Measurements from ENCODE around the gene IPO9. TPM values are rescaled to one million over a fixed set of nuclear protein-coding genes. Genes with fewer than 3 reads are reported as not detected.

IPO9 gene
- total RNA-seq, 2 experiments from 2014 or later: 64.6 to 67.5 TPM

DNA sequence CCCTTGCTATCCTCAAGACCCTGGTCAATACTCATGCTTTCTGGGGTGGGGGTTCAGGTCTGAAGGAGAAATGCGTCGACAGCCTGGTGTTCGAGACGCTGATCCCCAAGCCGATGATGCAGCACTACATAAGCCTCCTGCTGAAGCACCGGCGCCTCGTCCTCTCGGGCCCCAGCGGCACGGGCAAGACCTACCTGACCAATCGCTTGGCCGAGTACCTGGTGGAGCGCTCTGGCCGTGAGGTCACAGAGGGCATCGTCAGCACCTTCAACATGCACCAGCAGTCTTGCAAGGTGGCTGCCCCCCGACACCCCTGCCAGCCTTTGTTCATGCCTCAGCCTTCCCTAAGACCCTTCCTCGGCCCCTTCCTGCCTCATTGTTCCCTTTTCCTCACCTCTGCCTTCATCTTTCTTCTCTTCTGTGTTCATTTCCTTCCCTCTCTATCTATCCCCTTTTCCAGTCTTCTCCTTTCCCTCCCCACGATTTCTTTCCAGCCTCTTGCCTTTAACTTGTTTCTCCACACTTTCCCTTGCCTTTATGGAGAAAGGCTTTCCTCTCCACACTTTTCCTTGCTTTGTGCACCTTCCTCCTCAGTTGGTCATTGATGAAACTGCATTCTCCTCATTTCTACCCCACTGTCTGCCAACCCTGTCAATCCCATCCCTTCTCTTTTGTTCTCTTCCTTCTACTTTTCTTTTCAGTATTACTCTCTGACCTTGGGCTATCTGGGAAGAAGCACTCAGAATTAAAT, 18.3 kb upstream of the IPO9 start:
- CTCF ChIA-PET: interaction anchor here (1.4 kb wide), 1 partner anchor 19 kb away, joined by 3 read pairs; the partner anchor contains the start of gene IPO9
- POLR2A ChIA-PET: no interaction called here
- intact Hi-C loops (cut with micrococcal nuclease): no loop called here
- Mint-ChIP-seq H3K27me3 (no peaks in the 10 kb centered on the region), H3K9me3 (no peaks in the 10 kb centered on the region), H3K4me1 (ENCODE audit: low read depth) (no peaks in the 10 kb centered on the region), H3K4me3 (no peak overlapping the region), H3K36me3 (ENCODE audit: low read depth) (peaks cover 2% of the 10 kb centered on the region), H3K27ac (no peak overlapping the region)
- DNase-seq (no peak), ATAC-seq (no peak)
- TF ChIP-seq, protein P1, sequence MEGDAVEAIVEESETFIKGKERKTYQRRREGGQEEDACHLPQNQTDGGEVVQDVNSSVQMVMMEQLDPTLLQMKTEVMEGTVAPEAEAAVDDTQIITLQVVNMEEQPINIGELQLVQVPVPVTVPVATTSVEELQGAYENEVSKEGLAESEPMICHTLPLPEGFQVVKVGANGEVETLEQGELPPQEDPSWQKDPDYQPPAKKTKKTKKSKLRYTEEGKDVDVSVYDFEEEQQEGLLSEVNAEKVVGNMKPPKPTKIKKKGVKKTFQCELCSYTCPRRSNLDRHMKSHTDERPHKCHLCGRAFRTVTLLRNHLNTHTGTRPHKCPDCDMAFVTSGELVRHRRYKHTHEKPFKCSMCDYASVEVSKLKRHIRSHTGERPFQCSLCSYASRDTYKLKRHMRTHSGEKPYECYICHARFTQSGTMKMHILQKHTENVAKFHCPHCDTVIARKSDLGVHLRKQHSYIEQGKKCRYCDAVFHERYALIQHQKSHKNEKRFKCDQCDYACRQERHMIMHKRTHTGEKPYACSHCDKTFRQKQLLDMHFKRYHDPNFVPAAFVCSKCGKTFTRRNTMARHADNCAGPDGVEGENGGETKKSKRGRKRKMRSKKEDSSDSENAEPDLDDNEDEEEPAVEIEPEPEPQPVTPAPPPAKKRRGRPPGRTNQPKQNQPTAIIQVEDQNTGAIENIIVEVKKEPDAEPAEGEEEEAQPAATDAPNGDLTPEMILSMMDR (IDR thresholded peaks at IDR 0.05): no peak

DNA sequence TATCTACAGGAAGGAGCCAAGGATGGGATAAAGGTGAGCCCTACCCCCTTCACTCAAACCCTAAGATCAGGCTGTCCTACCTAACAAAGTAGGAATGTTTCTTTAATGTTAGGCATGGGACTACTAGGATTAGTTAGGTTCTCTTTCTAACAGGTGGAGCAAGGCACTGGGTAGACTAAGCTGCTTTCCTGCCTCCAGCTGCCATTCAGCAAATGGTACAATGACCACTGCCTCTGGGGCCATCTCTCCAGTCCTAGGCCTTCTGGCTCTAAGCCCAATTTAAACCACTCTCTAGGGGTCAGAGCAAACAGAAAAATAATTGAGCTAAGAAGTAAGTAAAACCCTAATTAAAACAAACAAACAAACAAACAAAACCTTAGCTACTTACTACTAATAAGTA, 15.7 kb upstream of the IPO9 start:
- H3K36me3 Mint-ChIP-seq (ENCODE audit: low read depth): peaks cover 2% of the 10 kb centered on the region
- no peaks in the 10 kb centered on the region for H3K27me3 Mint-ChIP-seq
- no peaks in the 10 kb centered on the region for H3K9me3 Mint-ChIP-seq
- no peak overlapping the region for H3K27ac Mint-ChIP-seq
- no peak overlapping the region for H3K4me3 Mint-ChIP-seq
- POLR2A ChIA-PET: no interaction called here
- ATAC-seq (no peak), DNase-seq (no peak)
- intact Hi-C loops (cut with micrococcal nuclease): no loop called here
- CTCF ChIA-PET: interaction anchor here (1.0 to 2.3 kb wide), 4 partner anchors 20 to 253 kb away, joined by 3 to 8 read pairs (median 5); no protein-coding TSS in a partner anchor
- TF ChIP-seq, protein P1 (IDR thresholded peaks at IDR 0.05): no peak
- no peaks in the 10 kb centered on the region for H3K4me1 Mint-ChIP-seq (ENCODE audit: low read depth)

DNA sequence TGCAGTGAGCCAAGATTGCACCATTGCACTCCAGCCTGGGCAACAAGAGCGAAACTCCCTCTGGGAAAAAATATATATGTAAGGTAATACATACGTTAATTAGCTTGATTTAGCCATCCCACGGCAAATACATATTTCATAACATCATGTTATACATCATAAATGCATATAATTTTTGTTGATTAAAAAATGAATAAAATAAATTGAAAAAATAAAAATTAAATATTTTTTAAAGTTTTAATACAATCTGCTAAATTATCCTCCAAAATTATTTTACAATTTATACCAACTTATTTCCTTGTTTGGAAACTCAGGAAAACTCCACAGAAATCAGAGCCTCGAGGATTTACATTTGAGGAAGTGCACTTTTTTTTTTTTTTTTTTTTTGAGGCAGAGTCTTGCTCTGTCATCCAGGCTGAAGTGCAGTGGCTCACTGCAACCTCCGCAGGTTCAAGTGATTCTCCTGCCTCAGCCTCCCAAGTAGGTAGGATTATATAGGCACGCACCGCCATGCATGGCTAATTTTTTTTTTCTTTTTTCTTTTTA, 12.6 kb upstream of the IPO9 start:
- POLR2A ChIA-PET: no interaction called here
- no peak overlapping the region for H3K4me3 Mint-ChIP-seq
- TF ChIP-seq, protein P1 (IDR thresholded peaks at IDR 0.05): no peak
- H3K4me1 Mint-ChIP-seq (ENCODE audit: low read depth): no peaks in the 10 kb centered on the region
- DNase-seq: no peak
- ATAC-seq: no peak
- no peaks in the 10 kb centered on the region for H3K27me3 Mint-ChIP-seq
- CTCF ChIA-PET: interaction anchor here (1.5 kb wide), 1 partner anchor 13 kb away, joined by 3 read pairs; the partner anchor contains the start of gene IPO9
- peaks cover 2% of the 10 kb centered on the region for H3K36me3 Mint-ChIP-seq (ENCODE audit: low read depth)
- intact Hi-C loops (cut with micrococcal nuclease): no loop called here
- H3K27ac Mint-ChIP-seq: no peak overlapping the region
- no peaks in the 10 kb centered on the region for H3K9me3 Mint-ChIP-seq

DNA sequence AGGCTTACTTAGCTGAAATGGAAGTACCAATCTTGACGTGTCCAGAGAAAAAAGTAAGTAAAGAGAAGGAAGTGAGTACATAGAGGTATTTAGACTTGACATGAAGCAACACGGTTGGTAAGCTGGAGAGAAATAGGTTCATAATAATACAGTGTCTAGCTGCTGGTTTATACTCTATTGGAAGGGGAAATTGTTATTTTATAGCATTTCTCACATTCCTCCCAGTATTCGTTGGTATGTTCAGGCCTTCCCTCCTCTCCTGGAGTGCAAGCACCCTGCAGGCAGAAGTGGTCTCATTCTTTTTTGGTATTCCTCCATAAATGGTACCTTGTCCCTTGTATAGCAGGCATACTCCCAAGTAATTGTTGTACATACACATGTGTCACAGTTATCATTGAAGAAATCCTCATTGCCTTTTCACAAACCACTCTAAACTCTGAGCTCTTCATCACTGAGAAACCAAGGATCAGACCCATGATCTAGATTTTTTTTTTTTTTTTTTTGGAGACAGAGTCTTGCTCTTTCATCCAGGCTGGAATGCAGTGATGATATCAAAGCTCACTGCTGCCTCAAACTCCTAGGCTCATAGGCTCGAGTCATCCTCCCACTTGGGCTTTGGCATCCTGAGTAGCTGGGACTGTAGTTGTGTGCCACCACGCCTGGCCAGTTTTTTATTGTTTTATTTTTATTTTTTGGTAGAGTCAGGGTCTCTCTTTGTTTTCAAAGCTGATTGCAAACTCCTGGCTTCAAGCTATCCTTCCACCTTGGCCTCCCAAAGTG, 9.8 kb upstream of the IPO9 start:
- no peak for DNase-seq
- intact Hi-C loops (cut with micrococcal nuclease): no loop called here
- ChIA-PET POLR2A (interaction anchor here (1.1 kb wide), 1 partner anchor 13 kb away, joined by 3 read pairs; no protein-coding TSS in a partner anchor), CTCF (interaction anchor here (0.6 to 2.0 kb wide), 6 partner anchors 9 to 110 kb away, joined by 3 to 9 read pairs (median 4); partner anchors contain the start of gene IPO9)
- no peaks in the 10 kb centered on the region for H3K4me1 Mint-ChIP-seq (ENCODE audit: low read depth)
- no peak overlapping the region for H3K4me3 Mint-ChIP-seq
- no peaks in the 10 kb centered on the region for H3K9me3 Mint-ChIP-seq
- no peak for ATAC-seq
- peaks cover 2% of the 10 kb centered on the region for H3K36me3 Mint-ChIP-seq (ENCODE audit: low read depth)
- TF ChIP-seq, protein P1 (IDR thresholded peaks at IDR 0.05): no peak
- H3K27ac Mint-ChIP-seq: no peak overlapping the region
- no peaks in the 10 kb centered on the region for H3K27me3 Mint-ChIP-seq

Data from activated CD8-positive, alpha-beta T cell treated with anti-CD3 and anti-CD28 coated beads for 36 hours (primary cell).